ENCODE results near the gene TOR1AIP2.

DNA sequence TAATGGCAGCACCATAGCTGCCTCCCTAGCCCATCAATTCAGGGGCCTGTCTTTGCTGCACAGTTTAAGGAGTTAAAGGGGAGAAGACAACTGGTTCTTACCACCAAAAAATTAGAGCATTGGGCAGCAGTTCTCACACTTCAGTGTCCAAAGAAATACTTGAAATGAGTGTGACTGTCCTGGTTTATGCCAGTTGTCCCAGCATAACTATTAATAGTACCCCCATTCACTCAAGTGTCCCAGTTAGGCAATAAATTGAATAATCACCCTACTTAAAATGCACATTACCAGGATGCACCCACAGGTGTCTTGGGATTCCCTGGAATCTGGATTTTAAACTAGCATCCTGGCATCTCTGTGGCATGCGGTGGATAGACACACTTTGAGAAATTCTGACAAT lies 83.5 kb downstream of the TOR1AIP2 start:
- TF ChIP-seq CTCF (IDR thresholded peaks at IDR 0.05) (no peak), POLR2A (IDR thresholded peaks at IDR 0.05) (no peak)
